Ishikawa (cell line): Measurements from ENCODE around the gene TIA1.

Source experiments
- CEBPB ChIP-seq: IDR thresholded peaks from 2 replicates; pipeline ENCODE4 v1.6.1; 2012
- CREB1 ChIP-seq: IDR thresholded peaks from 2 replicates; pipeline ENCODE4 v1.6.1; 2012; ENCODE audit warnings: low read depth
- EGR1 ChIP-seq: IDR thresholded peaks from 2 replicates; pipeline ENCODE4 v1.6.1; 2012
- EP300 ChIP-seq: IDR thresholded peaks from 2 replicates; pipeline ENCODE4 v1.6.1; 2012; ENCODE audit warnings: borderline replicate concordance
- FOXM1 ChIP-seq: IDR thresholded peaks from 2 replicates; pipeline ENCODE4 v1.6.1; 2012; ENCODE audit warnings: low read depth, borderline replicate concordance
- NFIC ChIP-seq: IDR thresholded peaks from 2 replicates; pipeline ENCODE4 v1.6.1; 2012
- RAD21 ChIP-seq: IDR thresholded peaks from 2 replicates; pipeline ENCODE4 v1.6.1; 2012; ENCODE audit warnings: low read depth
- TAF1 ChIP-seq: IDR thresholded peaks from 2 replicates; pipeline ENCODE4 v1.6.1; 2012; ENCODE audit warnings: low read depth, mild to moderate bottlenecking
- TCF12 ChIP-seq: IDR thresholded peaks from 2 replicates; pipeline ENCODE4 v1.6.1; 2012; ENCODE audit warnings: low read depth
- TEAD4 ChIP-seq: IDR thresholded peaks from 2 replicates; pipeline ENCODE4 v1.6.1; 2012
- YY1 ChIP-seq: IDR thresholded peaks from 2 replicates; pipeline ENCODE4 v1.6.1; 2012; ENCODE audit warnings: low read depth
- ZBTB7A ChIP-seq: IDR thresholded peaks from 2 replicates; pipeline ENCODE4 v1.6.1; 2012; ENCODE audit warnings: low read depth
- TF ChIP-seq, protein P1 (sequence below): IDR thresholded peaks from 2 replicates; pipeline ENCODE4 v1.6.1; 2012
- TF ChIP-seq, protein P2 (sequence below): IDR thresholded peaks from 2 replicates; pipeline ENCODE4 v1.6.1; 2012
- TF ChIP-seq, protein P3 (sequence below): IDR thresholded peaks from 2 replicates; pipeline ENCODE4 v1.6.1; 2012; ENCODE audit warnings: low read depth, mild to moderate bottlenecking

TIA1 gene, protein sequence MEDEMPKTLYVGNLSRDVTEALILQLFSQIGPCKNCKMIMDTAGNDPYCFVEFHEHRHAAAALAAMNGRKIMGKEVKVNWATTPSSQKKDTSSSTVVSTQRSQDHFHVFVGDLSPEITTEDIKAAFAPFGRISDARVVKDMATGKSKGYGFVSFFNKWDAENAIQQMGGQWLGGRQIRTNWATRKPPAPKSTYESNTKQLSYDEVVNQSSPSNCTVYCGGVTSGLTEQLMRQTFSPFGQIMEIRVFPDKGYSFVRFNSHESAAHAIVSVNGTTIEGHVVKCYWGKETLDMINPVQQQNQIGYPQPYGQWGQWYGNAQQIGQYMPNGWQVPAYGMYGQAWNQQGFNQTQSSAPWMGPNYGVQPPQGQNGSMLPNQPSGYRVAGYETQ

DNA sequence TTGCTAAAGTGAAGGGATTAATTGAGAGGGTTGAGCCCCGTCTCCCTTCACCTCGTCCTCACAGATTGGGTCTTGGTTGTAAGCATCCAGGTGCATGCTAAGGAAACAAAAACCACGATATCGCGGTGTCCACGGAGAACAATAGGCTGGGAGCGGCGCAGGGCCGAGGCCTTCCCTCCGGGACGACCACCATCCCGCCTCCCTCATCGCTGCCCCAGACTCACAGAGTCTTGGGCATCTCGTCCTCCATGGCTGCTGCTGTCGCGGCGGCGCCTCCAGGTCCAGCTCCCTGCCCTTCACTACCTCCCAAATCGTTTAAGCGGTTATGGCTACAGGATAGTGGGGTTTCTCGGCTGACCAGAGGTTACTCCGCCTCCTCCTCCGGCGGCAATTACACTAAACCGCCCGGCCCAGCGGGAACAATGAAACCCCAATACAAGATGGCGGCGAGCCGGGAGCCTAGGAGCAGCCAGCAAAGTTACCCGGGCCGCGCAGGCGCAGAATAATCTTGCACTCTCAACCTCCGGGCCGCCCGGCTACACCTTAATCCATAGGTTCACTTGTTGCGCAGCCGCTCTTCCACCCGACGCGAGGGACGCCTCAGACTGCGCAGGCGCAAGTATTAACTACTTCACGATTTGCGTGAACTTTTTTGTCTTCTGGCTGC is at the start of gene TIA1:
Gene TIA1 (minus strand): TSS at position 448 of the 667 bp plus-strand sequence. CDS start 198 bp downstream, at position 250.
- TF ChIP-seq ZBTB7A, result peak; percentile 64; the same call in 1 of the 2 replicates
- no peak for TF ChIP-seq CEBPB
- peak; percentile 44; the same call in 1 of the 2 replicates for TF ChIP-seq TCF12
- TF ChIP-seq EP300, result 0 out of 2 replicates have a peak, but pooled peaks have one; percentile 20
- TF ChIP-seq, protein P1, sequence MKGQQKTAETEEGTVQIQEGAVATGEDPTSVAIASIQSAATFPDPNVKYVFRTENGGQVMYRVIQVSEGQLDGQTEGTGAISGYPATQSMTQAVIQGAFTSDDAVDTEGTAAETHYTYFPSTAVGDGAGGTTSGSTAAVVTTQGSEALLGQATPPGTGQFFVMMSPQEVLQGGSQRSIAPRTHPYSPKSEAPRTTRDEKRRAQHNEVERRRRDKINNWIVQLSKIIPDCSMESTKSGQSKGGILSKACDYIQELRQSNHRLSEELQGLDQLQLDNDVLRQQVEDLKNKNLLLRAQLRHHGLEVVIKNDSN, result no peak
- peak; percentile 93 for TF ChIP-seq YY1
- peak; percentile 19; the same call in 1 of the 2 replicates for TF ChIP-seq TEAD4
- no peak for TF ChIP-seq NFIC
- TF ChIP-seq EGR1, result 0 out of 2 replicates have a peak, but pooled peaks have one; percentile 23
- TF ChIP-seq TAF1, result peak; percentile 89
- TF ChIP-seq FOXM1, result no peak
- TF ChIP-seq, protein P2, sequence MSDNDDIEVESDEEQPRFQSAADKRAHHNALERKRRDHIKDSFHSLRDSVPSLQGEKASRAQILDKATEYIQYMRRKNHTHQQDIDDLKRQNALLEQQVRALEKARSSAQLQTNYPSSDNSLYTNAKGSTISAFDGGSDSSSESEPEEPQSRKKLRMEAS, result peak; percentile 65
- no peak for TF ChIP-seq CREB1
- TF ChIP-seq, protein P3, sequence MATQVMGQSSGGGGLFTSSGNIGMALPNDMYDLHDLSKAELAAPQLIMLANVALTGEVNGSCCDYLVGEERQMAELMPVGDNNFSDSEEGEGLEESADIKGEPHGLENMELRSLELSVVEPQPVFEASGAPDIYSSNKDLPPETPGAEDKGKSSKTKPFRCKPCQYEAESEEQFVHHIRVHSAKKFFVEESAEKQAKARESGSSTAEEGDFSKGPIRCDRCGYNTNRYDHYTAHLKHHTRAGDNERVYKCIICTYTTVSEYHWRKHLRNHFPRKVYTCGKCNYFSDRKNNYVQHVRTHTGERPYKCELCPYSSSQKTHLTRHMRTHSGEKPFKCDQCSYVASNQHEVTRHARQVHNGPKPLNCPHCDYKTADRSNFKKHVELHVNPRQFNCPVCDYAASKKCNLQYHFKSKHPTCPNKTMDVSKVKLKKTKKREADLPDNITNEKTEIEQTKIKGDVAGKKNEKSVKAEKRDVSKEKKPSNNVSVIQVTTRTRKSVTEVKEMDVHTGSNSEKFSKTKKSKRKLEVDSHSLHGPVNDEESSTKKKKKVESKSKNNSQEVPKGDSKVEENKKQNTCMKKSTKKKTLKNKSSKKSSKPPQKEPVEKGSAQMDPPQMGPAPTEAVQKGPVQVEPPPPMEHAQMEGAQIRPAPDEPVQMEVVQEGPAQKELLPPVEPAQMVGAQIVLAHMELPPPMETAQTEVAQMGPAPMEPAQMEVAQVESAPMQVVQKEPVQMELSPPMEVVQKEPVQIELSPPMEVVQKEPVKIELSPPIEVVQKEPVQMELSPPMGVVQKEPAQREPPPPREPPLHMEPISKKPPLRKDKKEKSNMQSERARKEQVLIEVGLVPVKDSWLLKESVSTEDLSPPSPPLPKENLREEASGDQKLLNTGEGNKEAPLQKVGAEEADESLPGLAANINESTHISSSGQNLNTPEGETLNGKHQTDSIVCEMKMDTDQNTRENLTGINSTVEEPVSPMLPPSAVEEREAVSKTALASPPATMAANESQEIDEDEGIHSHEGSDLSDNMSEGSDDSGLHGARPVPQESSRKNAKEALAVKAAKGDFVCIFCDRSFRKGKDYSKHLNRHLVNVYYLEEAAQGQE, result no peak
- TF ChIP-seq RAD21, result no peak

DNA sequence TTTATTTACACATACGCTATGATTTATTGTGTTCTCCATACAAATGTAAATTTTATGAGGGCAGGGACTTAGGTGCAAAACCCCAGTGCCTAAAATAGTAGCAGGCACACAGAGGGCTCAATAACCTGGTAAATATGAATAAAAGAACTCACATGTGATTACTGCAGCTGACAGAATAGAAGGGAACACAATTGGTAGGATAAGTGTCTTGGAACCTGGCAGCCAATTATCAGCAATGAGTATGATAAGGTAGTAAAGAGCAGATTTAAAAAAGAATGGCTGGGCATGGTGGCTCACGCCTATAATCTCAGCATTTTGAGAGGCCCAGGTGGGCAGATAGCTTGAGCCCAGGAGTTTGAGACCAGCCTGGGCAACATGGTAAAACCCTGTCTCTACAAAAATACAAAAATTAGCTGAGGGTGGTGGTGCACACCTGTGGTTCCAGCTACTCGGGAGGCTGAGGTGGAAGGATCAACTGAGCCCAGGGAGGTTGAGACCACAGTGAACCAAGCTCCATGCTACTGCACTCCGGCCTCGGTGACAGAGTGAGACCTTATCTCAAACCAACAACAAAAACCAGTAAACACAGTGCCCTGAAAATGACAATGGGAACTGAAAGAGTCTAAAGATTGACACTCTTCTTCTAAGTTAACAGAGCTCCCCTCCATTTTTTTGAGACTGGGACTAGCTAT is 35.2 kb upstream of the TIA1 start:
- TF ChIP-seq NFIC (no peak), TAF1 (no peak), FOXM1 (no peak), EGR1 (no peak), CEBPB (no peak), TCF12 (no peak), RAD21 (no peak), YY1 (no peak), ZBTB7A (no peak), EP300 (no peak)
- TF ChIP-seq, protein P1, result no peak
- TF ChIP-seq, protein P3, result no peak

DNA sequence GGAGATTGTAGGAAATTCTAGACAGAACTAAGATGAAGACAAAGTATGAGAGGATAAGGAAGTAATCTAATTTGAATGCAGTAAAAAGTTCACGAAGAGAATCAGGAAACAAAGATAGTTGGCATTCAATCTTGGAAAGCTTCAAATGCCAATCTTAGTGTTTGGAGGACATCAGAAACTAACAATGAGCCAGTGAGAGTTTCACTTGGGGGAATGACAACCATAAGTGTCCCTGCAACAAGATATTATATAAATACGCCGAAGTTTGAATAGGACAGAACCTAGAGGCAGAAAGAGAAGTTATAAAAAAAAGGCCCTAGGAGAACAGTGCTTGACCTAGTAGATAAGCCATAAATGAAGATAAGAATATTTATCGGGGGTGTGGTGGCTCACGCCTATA is 34.0 kb upstream of the TIA1 start:
- TF ChIP-seq EGR1 (no peak), ZBTB7A (no peak), TAF1 (no peak), NFIC (no peak)

DNA sequence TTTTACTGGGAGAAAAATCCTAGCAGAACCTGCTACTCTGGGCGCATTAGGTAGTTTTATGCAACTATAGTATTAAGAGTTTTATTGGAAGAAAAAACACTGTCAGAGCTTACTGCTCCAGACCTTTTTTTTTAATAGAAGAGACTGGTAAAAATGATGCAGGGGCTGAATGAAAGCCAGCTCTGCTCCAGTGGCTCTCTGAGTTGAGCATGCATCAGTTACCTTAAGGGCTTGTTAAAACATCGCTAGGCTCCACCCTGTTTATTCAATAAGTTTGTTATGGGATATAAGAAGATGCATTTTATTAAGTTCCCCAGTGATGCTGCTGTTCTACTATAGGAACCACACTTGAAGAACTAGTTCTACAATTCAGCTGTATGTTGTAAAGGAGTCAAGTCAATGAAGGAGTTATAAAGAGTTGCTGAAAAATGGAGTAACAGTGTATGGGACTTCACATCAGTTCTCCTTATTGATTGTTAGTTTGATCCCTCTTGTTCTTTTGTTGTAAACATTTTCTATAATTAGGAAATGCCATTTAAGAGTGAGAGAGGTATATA is 31.9 kb upstream of the TIA1 start:
- TF ChIP-seq TEAD4 (no peak), EGR1 (no peak), YY1 (no peak), CEBPB (no peak), TCF12 (no peak), TAF1 (no peak), NFIC (no peak), ZBTB7A (no peak), CREB1 (no peak), RAD21 (no peak), FOXM1 (no peak), EP300 (no peak)
- TF ChIP-seq, protein P3, result no peak
- TF ChIP-seq, protein P1, result no peak
- TF ChIP-seq, protein P2, result no peak
